DMS153 treated with DMSO at 0.1 percent for 48 hours (cell line): ENCODE results near the gene DBX2.
"Not testable (repeated sequence)": the region's sequence is repeated elsewhere in the genome, so short reads cannot be mapped to it uniquely, and the experiment has no call there.

Source experiments
- DNase-seq: peaks from one replicate; lab custom pipeline; 2025; ENCODE audit not compliant: unreplicated experiment; lab: John Stamatoyannopoulos, UW

DBX2 gene

GRCh38 chr12:45050751-45051571 is at the start of gene DBX2:
DBX2 (minus strand) TSS chr12:45051099; CDS start chr12:45050927, 172 bp downstream.
- no peak for DNase-seq

GRCh38 chr12:45098766-45099165 is 47.9 kb upstream of the DBX2 start:
- DNase-seq = no peak

- DNase-seq = not testable (repeated sequence)
These were observed 44.5 kb upstream of the DBX2 start for GRCh38 chr12:45095417-45095816.

GRCh38 chr12:45093051-45093450 is 42.2 kb upstream of the DBX2 start:
- DNase-seq = no peak

GRCh38 chr12:45089411-45090075 is 38.6 kb upstream of the DBX2 start:
- no peak for DNase-seq

GRCh38 chr12:45088608-45089007 is 37.7 kb upstream of the DBX2 start:
- DNase-seq = no peak

- DNase-seq = not testable (repeated sequence)
These were observed 33.3 kb upstream of the DBX2 start for GRCh38 chr12:45084248-45084647.

GRCh38 chr12:45077251-45077650 is 26.4 kb upstream of the DBX2 start:
- no peak for DNase-seq

GRCh38 chr12:45076417-45077026 is 25.6 kb upstream of the DBX2 start:
- no peak for DNase-seq

- no peak for DNase-seq
These were observed 24.8 kb upstream of the DBX2 start for GRCh38 chr12:45075587-45076282.

GRCh38 chr12:45065125-45065626 is 14.3 kb upstream of the DBX2 start:
- no peak for DNase-seq

- DNase-seq = no peak
These were observed 10.1 kb upstream of the DBX2 start for GRCh38 chr12:45060976-45061375.

- DNase-seq = no peak
These were observed 750 bp upstream of the DBX2 start for GRCh38 chr12:45051572-45052125.

- no peak for DNase-seq
These were observed 768 bp downstream of the DBX2 start for GRCh38 chr12:45049912-45050750.

GRCh38 chr12:45042599-45042998 is 8.3 kb downstream of the DBX2 start:
- no peak for DNase-seq

- DNase-seq = no peak
These were observed 9.9 kb downstream of the DBX2 start for GRCh38 chr12:45040977-45041376.

- DNase-seq = no peak
These were observed 11.1 kb downstream of the DBX2 start for GRCh38 chr12:45039757-45040156.

- no peak for DNase-seq
These were observed 16.0 kb downstream of the DBX2 start for GRCh38 chr12:45034861-45035265.

GRCh38 chr12:45017916-45018315 is 33.0 kb downstream of the DBX2 start:
- DNase-seq = no peak

- no peak for DNase-seq
These were observed 36.5 kb downstream of the DBX2 start for GRCh38 chr12:45014396-45014795.
